GM18870 (cell line): ENCODE results near the gene LUZP2.

Source experiments
- ATAC-seq: cut with Tn5 transposase; IDR thresholded peaks from one replicate; pipeline ENCODE4 v1.9.1; 2021; ENCODE audit warnings: moderate library complexity; ENCODE audit not compliant: unreplicated experiment

Gene LUZP2

DNA sequence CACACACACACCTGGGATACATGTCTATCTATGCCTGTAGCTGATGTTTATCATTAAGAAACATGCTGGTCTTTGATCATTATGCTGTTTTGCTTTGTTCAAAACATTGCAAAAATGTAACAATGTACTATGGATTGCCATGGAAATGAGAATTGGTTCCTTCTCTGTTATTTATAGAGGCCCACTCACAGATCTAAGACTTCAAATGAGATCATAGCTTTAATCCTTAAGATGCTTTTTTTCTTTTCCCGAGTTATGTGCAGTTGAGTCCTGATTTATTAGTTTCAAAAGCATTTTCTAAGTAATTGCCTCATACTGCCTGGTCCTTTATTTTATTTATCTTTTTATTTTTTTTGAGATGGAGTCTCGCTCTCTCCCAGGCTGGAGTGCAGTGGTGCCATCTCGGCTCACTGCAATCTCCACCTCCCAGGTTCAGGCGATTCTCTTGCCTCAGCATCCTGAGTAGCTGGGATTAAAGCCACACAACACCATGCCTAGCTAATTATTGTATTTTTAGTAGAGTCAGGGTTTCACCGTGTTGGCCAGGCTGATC lies 131.4 kb downstream of the LUZP2 start:
- ATAC-seq = no peak

DNA sequence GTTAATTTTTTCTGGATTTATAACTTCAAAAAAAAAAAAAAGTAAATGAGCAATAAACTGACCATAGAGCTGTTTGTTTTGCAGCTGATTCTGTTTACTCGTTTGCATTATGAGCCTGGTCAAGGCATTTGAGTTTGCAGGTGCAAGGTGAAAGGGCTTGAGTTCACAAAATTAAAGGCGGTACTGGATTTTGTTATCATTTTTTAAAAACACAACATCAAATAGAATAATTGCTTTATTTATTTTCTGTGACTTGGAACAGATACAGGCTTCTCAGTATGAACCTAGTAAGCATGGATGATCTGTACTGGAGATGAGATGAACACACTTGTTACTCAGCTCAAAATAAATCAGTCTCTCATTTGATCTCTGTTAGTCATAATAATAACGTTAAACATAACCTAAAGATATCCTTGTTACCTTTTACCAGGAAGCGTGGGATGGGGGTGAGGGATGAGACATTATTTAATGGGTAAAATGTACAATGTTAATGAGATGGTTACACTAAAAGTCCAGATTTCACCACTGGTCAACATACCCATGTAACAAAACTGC lies 137.8 kb downstream of the LUZP2 start:
- no peak for ATAC-seq

DNA sequence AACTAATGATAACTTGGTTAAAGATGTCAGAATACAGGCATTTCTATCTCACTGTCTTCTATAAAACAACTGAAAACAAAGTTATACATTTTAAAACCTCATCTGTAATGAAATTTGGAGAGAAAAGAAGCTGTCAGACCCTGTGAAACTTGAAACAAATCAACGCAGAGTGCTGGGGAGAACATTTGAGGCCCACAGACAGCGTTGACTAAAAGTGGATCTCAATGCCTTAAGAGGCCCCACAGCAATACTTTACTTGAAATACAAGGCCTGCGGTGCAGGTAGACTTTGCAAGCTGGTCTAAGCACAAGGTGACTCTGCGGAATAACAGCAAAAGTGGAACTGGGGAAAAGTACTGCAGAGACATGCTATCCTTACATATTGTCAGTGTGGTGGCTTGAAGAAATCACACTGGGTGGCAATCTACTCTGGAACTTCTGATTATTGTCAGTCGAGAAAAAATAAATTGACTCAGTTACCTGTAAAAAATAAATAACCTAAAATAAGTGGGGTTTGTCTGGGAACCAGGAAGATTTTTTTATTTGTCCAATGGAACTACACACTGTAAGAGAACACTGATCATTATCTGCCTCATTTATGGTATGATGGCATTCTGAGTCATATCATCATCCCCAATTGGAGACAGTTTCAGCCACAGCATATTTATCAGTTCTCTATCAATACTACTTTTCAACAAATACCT lies 138.9 kb downstream of the LUZP2 start:
- ATAC-seq = no peak

DNA sequence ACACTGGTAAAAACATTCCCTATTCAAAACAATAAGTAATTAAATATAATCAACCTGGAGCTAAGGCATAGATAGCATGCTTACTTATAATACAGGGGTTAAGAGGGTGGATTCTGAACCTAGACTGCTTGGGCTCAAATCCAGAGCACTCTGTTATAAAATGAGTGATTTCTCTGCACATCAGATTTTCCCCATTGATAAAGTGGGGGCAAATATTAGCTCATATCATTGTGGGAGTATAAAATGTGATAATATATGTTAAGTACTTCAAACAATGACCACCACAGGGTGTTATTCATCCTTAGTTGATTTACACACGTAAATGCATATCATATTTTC lies 139.4 kb downstream of the LUZP2 start:
- ATAC-seq = no peak

DNA sequence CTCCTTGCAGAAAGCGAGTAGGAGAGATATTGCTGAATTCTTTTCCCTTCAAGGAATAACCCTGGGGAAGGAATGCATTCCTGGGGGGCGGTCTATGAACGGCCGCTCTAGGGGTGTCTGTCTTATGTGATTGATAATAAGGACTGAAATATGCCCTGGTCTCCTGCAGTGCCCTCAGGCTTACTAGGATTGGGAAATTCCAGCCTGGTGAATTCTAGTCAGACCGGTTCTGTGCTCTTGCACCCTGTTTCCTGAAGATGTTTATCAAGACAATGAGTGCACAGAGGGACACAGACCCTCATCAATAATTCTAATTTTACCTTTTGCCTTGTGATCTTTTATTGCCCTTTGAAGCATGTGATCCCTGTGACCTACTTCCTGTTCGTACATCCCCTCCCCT lies 140.7 kb downstream of the LUZP2 start:
- no peak for ATAC-seq

DNA sequence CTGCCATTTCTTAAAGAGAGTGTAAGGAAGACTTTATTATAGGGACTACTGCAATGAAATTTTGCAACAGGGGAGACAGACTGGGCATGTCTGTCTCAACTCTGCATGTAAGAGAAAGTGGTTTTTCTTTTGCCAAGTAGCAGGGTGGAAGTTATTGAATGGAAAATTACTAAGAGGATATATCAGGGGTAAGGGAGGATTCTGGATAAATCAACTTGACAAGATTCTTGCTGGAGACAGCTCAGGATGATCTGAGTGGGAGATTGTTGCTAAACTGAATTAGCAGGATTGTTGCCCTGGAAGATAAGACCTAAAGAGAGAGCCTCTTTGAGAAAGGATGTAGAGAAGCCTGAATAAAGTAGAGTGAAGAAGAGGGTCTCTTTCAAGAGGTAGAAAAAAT lies 145.8 kb downstream of the LUZP2 start:
- ATAC-seq = no peak

DNA sequence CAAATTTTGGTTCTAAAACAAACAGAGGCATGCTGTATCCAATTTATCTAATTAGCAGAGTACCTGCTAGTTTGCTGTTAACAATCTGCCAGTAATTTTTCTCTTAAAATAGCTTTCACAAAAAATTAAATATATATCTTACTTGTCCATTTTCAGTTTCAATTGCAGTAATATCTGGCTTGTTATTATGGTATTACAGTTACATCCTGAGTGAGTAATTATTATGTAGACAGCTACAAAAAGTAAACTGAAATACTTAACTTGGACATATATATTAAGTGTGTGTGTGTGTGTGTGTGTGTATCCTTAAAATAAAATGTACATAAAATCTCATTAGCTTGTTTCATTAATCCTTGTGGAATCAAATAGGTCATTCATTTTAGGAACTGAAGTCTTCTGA lies 148.7 kb downstream of the LUZP2 start:
- no peak for ATAC-seq

DNA sequence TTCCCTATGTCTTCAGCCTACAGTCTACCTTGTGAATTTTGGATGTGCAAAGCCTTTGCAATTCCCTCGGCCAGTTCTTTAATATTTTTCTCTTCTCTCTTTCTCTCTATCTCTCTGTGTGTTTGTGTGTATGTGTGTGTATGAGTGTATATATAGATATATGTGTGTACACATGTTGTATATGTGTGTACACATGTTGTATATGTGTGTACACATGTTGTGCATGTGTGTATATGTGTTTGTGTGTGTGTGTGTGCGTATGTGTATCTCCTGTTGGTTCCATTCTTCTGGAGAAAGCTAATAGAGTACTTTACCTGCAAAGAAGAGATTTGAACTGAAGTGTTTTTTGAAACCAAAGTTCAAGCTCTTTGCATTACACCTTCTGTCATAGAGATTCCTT lies 155.0 kb downstream of the LUZP2 start:
- ATAC-seq = no peak

DNA sequence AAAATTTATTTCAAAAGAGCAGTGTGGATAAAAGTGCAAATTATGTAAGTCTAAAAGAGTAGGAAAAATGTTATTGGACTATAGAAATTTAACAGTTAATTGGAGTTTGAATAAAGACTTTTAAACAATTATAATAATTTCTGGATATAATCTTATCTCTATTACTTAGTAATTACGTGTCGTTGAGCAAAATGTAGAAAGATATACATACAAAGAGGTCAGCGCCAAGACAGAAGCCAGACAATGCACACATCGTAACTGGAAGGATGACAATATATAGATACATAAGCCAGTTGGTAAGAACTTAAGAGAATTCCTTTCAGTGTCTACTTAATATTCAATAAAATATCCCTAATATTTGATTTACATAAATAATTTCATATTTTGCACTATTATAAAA lies 157.0 kb downstream of the LUZP2 start:
- no peak for ATAC-seq

DNA sequence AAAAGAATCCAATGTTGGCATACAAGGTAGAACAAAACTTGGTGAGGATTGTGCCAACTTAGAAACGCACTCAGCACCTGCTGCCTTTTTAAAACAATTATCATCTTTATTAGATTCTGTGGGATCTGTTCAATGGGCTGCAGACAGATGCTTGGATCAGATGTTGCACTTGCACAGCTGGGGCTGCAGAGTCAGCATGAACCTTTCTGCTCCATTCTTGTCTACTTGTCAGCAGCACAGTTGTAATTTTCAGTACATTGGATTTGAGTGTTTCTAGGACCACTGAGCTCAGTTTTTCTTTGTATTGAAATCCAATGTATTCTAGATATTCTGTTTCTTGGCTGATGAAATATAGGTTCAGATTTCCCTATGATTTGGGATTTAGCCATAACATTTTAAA lies 164.5 kb downstream of the LUZP2 start:
- ATAC-seq = no peak

DNA sequence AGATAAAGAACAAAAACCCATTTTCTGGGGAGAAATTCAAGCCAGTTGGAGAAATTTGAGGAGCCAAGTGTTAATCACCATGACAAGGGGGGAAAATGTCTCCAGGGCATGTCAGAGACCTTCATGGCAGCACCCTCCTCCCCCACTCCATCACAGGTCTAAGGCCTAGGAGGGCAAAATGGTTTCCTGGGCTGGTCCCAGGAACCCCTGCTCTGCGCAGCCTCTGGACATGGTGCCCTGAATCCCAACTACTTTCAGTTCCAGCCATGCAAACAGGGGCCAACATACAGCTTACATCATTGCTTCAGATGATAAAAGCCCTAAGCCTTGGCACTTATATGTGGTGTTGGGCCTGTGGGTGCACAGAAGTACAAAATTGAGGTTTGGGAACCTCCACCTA lies 167.5 kb downstream of the LUZP2 start:
- no peak for ATAC-seq

DNA sequence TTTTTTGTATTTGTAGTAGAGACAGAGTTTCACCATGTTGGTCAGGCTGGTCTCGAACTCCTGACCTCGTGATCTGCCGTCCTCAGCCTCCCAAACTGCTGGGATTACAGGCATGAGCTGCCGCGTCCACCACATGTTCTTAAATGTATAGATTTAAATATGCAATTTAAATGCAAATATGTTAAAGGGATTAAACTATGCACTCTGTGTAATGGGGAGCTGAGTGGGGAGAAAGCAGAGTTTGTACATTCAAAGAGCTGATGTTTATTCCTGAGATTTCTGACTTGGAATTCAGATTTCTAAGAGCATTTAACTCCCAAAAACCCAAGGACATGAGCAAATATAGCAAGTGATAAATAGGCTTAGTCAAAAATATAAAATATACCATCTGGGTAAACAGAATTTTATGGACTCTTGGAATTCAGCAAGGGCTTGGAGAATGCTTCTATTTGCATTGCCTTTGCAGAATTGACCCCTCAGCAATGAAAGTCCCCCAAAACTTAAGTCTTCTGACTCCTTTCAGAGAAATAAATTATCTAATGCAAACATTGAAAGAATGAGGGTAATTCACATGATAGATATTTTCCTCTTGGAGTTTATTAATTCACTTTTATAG lies 170.6 kb downstream of the LUZP2 start:
- no peak for ATAC-seq

DNA sequence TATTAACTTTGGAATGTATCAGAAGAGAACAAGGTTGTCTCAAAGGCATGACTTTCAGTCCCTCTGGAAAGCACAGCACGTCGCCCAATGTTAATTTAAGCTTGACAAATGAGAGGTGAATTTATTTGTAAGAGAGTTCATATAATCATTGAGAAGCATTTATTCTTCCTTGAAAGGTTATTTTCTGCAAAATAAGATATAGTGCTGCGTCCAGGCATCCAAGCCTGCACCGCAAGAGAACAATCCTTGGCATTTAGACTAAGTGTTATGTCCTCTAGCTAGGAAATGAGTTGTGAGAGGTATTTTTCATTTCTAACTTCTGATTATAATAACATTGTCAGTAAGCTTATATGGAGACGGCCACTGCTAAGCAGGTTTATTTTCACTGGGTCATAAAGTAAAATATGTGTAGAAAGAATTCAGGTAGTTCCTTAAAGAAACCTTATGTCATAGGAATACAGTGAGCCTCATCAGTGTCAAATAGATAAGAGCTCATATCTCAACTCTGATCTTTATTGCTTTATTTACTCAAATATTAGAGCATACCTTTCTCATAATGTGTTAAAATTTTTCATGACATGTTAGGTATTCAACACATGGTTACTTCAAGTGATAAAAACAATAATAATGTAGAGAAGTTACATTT lies 182.0 kb downstream of the LUZP2 start:
- no peak for ATAC-seq

DNA sequence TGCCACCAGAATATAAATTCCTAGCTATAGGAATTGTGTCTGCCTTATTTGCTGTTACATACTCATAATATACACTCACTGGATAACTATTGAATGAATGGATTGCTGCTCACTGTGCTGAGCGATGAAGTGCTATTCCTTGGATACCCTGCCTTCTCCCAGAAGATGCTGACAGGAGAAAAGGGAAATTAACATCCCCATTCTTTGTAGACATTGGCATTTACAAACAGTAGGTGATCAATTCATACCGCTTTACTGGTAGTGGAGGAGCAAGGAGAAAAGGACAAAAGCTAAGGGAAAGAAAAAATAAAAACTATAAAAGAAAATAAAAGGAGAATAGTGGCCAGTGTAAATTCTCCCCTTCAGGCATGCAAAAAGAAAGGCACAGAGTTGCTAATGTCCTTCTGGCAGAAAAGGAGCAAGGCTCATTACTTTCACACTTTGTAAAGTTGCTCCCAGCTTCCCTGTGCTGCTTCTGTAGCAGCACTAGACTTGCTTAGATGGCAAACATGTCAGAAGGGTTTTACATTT lies 183.0 kb downstream of the LUZP2 start:
- ATAC-seq = no peak

DNA sequence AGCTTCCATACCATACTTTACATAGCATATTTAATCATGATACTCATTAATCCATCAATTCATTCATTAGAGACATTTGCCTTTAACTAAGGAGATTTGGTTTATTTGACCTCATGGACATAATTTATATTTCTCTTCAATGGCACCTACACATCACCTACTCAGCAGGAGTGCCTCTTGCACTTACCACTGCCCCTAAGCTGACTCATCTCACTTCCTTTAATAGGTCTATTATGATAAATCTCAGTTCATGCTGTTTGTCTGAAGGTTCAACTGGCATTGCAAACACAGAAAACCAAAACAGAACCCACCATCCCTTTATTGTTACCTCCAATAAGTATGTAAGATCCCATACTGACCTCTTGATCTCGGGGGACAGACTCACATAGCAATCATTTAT lies 186.7 kb downstream of the LUZP2 start:
- ATAC-seq = no peak

DNA sequence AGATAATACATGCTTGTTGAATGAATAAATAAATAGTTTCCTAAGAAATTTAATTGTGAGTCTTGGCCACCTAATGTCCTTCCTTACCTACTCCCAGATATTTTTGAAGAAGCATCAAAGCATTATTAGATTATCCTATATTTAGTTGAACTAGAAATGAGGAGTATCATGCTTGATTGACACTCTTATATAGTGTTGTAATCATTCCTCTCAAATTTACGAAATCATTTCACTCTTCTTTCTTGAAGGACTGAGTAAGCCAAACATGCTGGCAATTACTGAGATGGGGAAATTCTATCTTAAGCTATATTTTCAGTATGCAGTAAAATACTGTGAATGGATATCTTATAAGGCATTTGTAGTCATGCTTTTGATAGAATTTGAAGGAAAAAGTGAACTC lies 189.0 kb downstream of the LUZP2 start:
- no peak for ATAC-seq

DNA sequence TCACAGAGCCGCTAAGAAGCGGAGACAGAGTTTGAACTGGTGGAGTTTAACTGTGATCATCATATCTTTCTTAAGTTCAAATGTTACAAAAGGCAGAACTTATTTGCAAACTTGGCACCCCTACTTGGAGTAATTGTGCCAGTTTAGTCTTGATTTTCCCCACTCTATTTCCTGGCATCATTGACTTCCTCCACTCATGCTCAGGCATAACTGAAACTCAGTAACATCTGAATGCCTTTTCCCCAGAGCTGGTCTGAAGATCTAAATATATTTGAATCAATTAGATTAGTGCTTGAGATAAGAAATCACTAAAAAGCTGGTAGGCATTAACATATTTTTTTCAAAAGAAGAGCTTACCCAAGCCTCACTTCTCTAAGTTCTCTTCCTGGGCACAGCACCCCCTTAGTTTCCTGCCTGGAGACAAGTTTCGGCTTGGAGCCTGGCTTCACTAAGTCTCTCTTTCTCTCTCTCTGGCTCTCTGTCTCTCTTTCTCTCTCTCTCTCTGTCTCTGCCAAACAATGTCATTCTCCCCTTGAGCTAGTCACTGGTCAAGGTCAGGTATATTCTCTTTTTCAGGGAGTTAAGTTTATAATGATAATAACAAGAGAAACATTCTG lies 190.8 kb downstream of the LUZP2 start:
- no peak for ATAC-seq

DNA sequence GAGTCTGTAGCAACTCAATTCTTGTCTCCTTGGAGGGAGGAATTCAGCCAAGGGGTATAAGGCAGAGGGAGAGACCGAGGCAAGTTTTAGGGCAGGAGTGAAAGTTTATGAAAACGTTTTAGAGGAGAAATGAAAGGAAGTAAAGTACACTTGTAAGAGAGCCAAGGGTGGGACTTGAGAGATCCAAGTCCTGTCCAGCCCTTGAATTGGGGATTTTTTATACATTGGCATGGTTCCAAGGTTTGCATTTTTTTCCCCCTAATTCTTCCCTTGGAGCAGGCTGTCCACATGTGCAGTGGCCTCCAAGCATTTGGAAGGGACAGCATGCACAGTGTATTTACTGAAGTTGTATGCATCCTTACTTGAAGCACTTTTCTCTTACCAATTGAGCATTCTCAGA lies 192.1 kb downstream of the LUZP2 start:
- ATAC-seq = no peak

DNA sequence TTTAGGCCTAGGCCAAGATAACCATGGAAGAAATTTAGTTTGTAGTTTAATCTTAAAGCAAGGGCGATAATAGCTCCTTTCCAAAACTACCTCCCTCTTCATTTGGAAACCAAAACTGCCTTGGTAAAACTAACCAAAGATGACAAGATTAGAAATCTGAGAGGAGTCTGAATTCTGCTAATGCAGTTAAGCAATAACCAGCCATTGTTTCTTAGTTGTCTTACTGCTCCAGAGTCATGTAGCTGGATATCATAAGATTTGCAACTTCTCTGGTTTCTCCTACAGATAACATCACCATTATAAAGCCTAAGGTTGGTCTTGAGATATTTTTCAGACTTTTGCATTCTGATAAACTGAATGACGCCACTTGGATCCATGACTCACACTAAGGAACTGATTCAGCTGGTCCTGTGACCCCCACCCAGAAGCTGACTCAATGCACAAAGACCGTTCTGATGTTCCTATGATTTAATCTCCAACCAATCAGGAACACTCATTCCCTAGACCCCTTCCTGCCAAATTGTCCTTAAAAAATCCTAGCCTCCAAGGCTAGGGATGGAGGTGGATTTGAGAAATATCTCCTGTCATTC lies 200.8 kb downstream of the LUZP2 start:
- no peak for ATAC-seq

DNA sequence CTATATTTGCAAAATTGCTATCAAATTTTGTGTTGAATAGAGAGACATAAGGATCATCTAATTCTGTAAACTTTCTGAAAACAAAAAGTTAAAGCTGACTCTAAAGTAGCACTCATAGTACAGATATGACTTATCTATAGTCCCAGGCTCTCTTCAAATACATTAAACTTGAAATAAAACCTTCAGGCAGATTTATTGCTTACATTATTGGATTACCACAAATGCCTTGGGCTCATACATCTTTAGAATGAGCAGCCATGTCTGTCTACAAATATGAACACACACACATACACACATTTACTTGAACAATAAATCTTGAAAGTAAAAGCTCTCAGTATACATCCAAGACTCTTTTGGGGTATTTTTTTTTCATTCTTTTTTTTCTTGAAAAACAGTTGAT lies 207.9 kb downstream of the LUZP2 start:
- no peak for ATAC-seq

DNA sequence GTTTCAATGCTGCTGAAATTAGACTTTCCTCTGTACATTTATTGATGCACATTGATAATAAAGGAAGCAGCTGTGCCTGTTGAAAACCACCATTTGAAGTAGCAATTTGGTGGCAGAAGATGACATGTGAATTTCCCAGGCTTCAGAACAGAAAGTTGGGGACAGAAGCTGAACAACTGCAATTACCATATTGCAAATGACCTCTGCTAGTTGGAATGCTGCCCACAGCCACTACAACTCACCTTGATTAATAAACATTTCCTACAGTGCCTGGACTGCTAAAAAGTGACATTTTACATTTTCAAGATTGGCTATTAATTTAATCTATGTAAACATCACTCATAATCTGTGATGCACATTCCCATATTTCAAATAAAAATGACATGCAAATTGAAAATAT lies 208.6 kb downstream of the LUZP2 start:
- ATAC-seq = no peak
